OCI-LY1 (cell line): ENCODE measurements around the gene ACAP2.

ENCODE experiments used
- H2AFZ ChIP-seq: fragments of 200-600 bp; sonication (generic), shearing (Covaris generic); 2 replicates; pipeline ENCODE4 v1.6.0; 2014; ENCODE audit warnings: antibody characterized with exemption, mild to moderate bottlenecking, low read length
- H3F3A ChIP-seq: fragments of 200-600 bp; sonication (generic), shearing (Covaris generic); 2 replicates; pipeline ENCODE4 v1.6.0; 2014; ENCODE audit warnings: mild to moderate bottlenecking, antibody characterized with exemption, low read length, moderate library complexity; ENCODE audit not compliant: insufficient read depth
- H3K27ac ChIP-seq: fragments of 200-600 bp; sonication (generic); 2 replicates; pipeline ENCODE4 v1.5.1; 2014; ENCODE audit warnings: low read length, mixed run types, mild to moderate bottlenecking, low read depth; ENCODE audit not compliant: poor library complexity, severe bottlenecking
- H3K27me3 ChIP-seq: fragments of 200-600 bp; sonication (generic); 2 replicates; pipeline ENCODE4 v1.6.0; 2014; ENCODE audit warnings: antibody characterized with exemption, mild to moderate bottlenecking, low read length, moderate library complexity; ENCODE audit not compliant: insufficient read depth
- H3K36me3 ChIP-seq: fragments of 200-600 bp; sonication (generic); 2 replicates; pipeline ENCODE4 v1.6.1; 2014; ENCODE audit warnings: mild to moderate bottlenecking, antibody characterized with exemption, low read length, moderate library complexity, mixed read lengths; ENCODE audit not compliant: insufficient read depth
- H3K4me1 ChIP-seq: fragments of 200-600 bp; sonication (generic); 2 replicates; pipeline ENCODE4 v1.5.1; 2014; ENCODE audit warnings: mild to moderate bottlenecking, low read length, moderate library complexity; ENCODE audit not compliant: insufficient read depth, severe bottlenecking
- H3K4me2 ChIP-seq: fragments of 200-600 bp; sonication (generic), shearing (Covaris generic); 2 replicates; pipeline ENCODE4 v1.6.1; 2014; ENCODE audit warnings: low read length
- H3K4me3 ChIP-seq: fragments of 200-600 bp; sonication (generic); 2 replicates; pipeline ENCODE4 v1.5.1; 2014; ENCODE audit warnings: low read length, low read depth, mild to moderate bottlenecking, mixed read lengths; ENCODE audit not compliant: poor library complexity, severe bottlenecking
- H3K79me2 ChIP-seq: fragments of 200-600 bp; shearing (Covaris generic); 2 replicates; pipeline ENCODE4 v1.6.1; 2016; ENCODE audit warnings: mixed run types, low read length, mixed read lengths; ENCODE audit not compliant: insufficient read depth
- H3K9ac ChIP-seq: fragments of 200-600 bp; sonication (generic), shearing (Covaris generic); 2 replicates; pipeline ENCODE4 v1.6.1; 2014; ENCODE audit warnings: mild to moderate bottlenecking, low read length, mixed read lengths
- H3K9me2 ChIP-seq: fragments of 200-600 bp; sonication (generic), shearing (Covaris generic); 2 replicates; pipeline ENCODE4 v1.6.1; 2014; ENCODE audit warnings: low read depth, mild to moderate bottlenecking, low read length, mixed read lengths
- H3K9me3 ChIP-seq: fragments of 200-600 bp; shearing (Covaris generic); 2 replicates; pipeline ENCODE4 v1.6.1; 2014; ENCODE audit warnings: low read length, mixed read lengths
- H4K20me1 ChIP-seq: fragments of 200-600 bp; sonication (generic), shearing (Covaris generic); 2 replicates; pipeline ENCODE4 v1.6.0; 2016; ENCODE audit warnings: mild to moderate bottlenecking, low read length; ENCODE audit not compliant: insufficient read depth
- EZH2 ChIP-seq: fragments of 200-600 bp; sonication (generic), shearing (Covaris generic); IDR thresholded peaks from 2 replicates; pipeline ENCODE4 v1.8.0; 2017; ENCODE audit warnings: borderline replicate concordance, mixed run types, mild to moderate bottlenecking, antibody characterized with exemption, low read length, moderate library complexity, mixed read lengths
- TF ChIP-seq, protein P1 (sequence below): fragments of 200-600 bp; sonication (generic), shearing (Covaris generic); IDR thresholded peaks from 2 replicates; pipeline ENCODE4 v1.5.1; 2017; ENCODE audit warnings: mild to moderate bottlenecking, antibody characterized with exemption, low read length, moderate library complexity, mixed read lengths

The ACAP2 gene

GRCh38 chr3:195263925-195264600 lies 178.8 kb downstream of the ACAP2 start:
- Histone ChIP-seq H3K4me1 (peaks cover 18% of the 10 kb centered on the region), H2AFZ (no peak overlapping the region), H3F3A (no peaks in the 10 kb centered on the region; the same call in 1 of the 2 replicates), H3K27ac (no peak overlapping the region), H3K79me2 (no peaks in the 10 kb centered on the region), H3K9me3 (no peaks in the 10 kb centered on the region), H3K27me3 (no peaks in the 10 kb centered on the region), H3K9me2 (no peaks in the 10 kb centered on the region), H4K20me1 (no peaks in the 10 kb centered on the region), H3K9ac (no peak overlapping the region), H3K36me3 (peaks cover 10% of the 10 kb centered on the region; the same call in 1 of the 2 replicates), H3K4me3 (no peak overlapping the region), H3K4me2 (no peak overlapping the region)
- TF ChIP-seq, protein P1, sequence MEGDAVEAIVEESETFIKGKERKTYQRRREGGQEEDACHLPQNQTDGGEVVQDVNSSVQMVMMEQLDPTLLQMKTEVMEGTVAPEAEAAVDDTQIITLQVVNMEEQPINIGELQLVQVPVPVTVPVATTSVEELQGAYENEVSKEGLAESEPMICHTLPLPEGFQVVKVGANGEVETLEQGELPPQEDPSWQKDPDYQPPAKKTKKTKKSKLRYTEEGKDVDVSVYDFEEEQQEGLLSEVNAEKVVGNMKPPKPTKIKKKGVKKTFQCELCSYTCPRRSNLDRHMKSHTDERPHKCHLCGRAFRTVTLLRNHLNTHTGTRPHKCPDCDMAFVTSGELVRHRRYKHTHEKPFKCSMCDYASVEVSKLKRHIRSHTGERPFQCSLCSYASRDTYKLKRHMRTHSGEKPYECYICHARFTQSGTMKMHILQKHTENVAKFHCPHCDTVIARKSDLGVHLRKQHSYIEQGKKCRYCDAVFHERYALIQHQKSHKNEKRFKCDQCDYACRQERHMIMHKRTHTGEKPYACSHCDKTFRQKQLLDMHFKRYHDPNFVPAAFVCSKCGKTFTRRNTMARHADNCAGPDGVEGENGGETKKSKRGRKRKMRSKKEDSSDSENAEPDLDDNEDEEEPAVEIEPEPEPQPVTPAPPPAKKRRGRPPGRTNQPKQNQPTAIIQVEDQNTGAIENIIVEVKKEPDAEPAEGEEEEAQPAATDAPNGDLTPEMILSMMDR, result no peak

- Histone ChIP-seq H3K9ac (no peak overlapping the region), H3F3A (no peaks in the 10 kb centered on the region; the same call in 1 of the 2 replicates), H3K4me1 (peaks cover 25% of the 10 kb centered on the region), H3K4me2 (no peak overlapping the region), H3K27me3 (no peaks in the 10 kb centered on the region), H3K36me3 (peaks cover 10% of the 10 kb centered on the region; the same call in 1 of the 2 replicates), H3K79me2 (no peaks in the 10 kb centered on the region), H3K4me3 (no peak overlapping the region), H4K20me1 (no peaks in the 10 kb centered on the region), H3K9me3 (no peaks in the 10 kb centered on the region), H3K9me2 (no peaks in the 10 kb centered on the region), H3K27ac (no peak overlapping the region), H2AFZ (no peak overlapping the region)
- TF ChIP-seq EZH2, result no peak
- TF ChIP-seq, protein P1, result no peak
These were observed 179.5 kb downstream of the ACAP2 start for GRCh38 chr3:195263193-195263924.

DNA sequence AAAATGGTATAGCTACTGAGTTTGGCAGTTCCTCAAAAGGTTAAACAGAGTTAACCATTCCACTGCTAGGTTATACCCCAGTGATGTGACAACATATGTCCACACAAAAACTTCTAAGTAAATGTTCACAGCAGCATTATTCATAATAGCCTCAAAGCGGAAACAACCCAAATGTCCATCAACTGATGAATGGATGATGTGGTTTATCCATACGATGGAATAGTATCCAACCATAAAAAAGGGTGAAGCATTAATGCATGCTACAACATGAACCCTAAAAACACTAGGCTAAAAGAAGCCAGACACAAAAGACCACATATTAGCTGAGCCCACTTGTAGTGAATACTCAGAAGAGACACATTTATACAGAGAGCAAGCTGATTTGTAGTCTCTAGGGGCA lies 180.9 kb downstream of the ACAP2 start:
- TF ChIP-seq EZH2, result no peak
- TF ChIP-seq, protein P1, result no peak
- Histone ChIP-seq H4K20me1 (no peaks in the 10 kb centered on the region), H3K9ac (no peak overlapping the region), H3K4me3 (no peak overlapping the region), H3K79me2 (no peaks in the 10 kb centered on the region), H3K27ac (no peak overlapping the region), H2AFZ (no peak overlapping the region), H3F3A (no peaks in the 10 kb centered on the region; the same call in 1 of the 2 replicates), H3K4me2 (no peak overlapping the region), H3K9me2 (no peaks in the 10 kb centered on the region), H3K9me3 (no peaks in the 10 kb centered on the region), H3K36me3 (peaks cover 4% of the 10 kb centered on the region; the same call in 1 of the 2 replicates), H3K27me3 (no peaks in the 10 kb centered on the region), H3K4me1 (peaks cover 25% of the 10 kb centered on the region)
